GM23338 (cell line): ENCODE measurements around the gene TMEM94.

ENCODE experiments used
- CREB1 ChIP-seq: fragments of 250-450 bp; sonication (Bioruptor Pico); IDR thresholded peaks from 2 replicates; pipeline ENCODE4 v1.5.0; 2020; ENCODE audit warnings: low read depth, mild to moderate bottlenecking, moderate library complexity
- CTCF ChIP-seq, 2 experiments: fragments of 200-600 bp in 1 of 2; sonication (generic) in 1 of 2; conservative IDR thresholded peaks; 2 replicates each; pipeline versions ENCODE4 v1.5.1 to v1.6.1; 2016 to 2017; ENCODE audit warnings: antibody characterized with exemption in 2 of 2, low read depth in 2 of 2, mild to moderate bottlenecking in 2 of 2, moderate library complexity in 1 of 2
- EZH2 ChIP-seq: fragments of 200-600 bp; sonication (generic); IDR thresholded peaks from one replicate; pipeline ENCODE4 v1.8.0; 2017; ENCODE audit warnings: antibody characterized with exemption, mild to moderate bottlenecking, low read depth; ENCODE audit not compliant: unreplicated experiment
- JUNB ChIP-seq: IDR thresholded peaks from one replicate; pipeline ENCODE4 v1.6.1; 2016; ENCODE audit warnings: antibody characterized with exemption; ENCODE audit not compliant: unreplicated experiment
- POLR2AphosphoS5 ChIP-seq: IDR thresholded peaks from 2 replicates; pipeline ENCODE4 v1.6.1; 2016; ENCODE audit warnings: antibody characterized with exemption, low read depth
- REST ChIP-seq: IDR thresholded peaks from one replicate; pipeline ENCODE4 v1.6.1; 2018; ENCODE audit warnings: antibody characterized with exemption; ENCODE audit not compliant: unreplicated experiment

GRCh38 chr17:75536366-75536765 lies 79.9 kb downstream of the TMEM94 start:
- TF ChIP-seq CTCF (conservative IDR thresholded peaks at IDR 0.05; ENCODE audit: low read depth in 2 of 2) (no peak), POLR2AphosphoS5 (no peak), JUNB (no peak), CREB1 (CRISPR knock-in tag) (no peak), EZH2 (no peak), REST (no peak)
